ENCODE measurements around the gene VTI1A.
"Not testable (repeated sequence)": the region's sequence is repeated elsewhere in the genome, so short reads cannot be mapped to it uniquely, and the experiment has no call there.

The VTI1A gene

DNA sequence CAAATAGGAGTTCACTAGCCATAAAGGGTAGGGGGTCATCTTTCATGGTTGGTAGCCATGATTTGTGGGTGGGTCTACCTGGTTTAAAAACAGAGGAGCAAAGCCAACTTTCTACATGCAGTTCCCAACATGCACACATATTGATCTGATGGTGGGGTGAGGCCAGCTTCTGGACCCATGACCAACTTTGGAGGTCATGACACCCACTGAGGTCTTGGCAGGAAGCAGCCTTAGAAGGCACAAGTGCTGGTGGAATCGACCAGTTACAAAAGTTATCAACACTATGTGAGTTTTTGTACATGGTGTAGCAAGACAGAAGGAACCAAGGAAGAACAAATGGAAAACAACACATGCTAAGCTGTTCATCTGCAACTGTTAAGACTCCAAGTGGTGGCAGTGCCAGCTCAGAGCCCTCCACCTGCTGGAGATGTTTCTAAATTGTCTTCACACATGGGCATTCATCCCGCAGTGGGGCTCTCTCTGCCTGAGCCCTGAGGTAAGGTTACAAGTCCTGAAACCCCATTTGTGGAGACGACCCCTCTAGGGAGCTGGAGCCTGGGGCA lies 401.9 kb downstream of the VTI1A start:
- DNase-seq (ENCODE audit: low spot score) = no peak
- FAIRE-seq = no peak

DNA sequence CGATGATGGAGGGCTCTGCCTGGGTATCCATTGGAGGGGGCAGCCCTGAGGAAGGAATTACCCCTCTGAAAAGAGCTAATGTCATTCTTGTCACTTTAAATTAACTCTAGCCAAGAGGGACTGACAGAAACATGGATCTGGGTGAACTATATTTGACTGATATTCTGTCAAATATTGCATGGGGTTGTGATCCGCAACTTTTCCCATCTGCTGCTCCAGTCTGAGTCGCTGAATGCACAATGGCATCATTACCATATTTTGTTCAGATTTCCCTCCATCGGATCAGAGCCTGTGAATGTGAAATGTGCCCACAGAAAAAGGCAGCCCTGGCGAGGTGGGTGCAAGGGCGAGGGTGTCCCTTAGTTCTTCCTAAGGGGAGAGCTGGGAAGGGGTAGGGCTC lies 402.5 kb downstream of the VTI1A start:
- DNase-seq (ENCODE audit: low spot score) (no peak), FAIRE-seq (no peak)

DNA sequence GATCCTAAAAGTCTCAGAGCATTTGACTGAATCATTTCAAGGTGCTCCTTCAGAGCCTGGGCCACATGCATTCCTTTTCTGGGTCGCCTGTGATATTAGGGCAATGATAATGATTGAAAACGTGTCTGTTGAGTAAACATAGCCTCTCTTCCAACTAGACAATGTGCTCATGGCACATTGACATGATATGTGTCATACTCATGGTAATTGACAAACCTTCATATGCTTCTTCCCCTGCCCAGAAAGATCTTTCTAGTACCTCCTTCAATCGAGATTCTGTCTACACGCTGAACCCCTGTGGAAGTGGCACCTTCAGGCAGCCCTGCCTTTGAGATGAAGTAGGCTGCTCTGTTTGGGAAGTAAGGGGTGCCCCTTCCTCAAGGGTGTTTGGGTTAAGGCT lies 404.2 kb downstream of the VTI1A start:
- FAIRE-seq (no peak), DNase-seq (ENCODE audit: low spot score) (no peak)

DNA sequence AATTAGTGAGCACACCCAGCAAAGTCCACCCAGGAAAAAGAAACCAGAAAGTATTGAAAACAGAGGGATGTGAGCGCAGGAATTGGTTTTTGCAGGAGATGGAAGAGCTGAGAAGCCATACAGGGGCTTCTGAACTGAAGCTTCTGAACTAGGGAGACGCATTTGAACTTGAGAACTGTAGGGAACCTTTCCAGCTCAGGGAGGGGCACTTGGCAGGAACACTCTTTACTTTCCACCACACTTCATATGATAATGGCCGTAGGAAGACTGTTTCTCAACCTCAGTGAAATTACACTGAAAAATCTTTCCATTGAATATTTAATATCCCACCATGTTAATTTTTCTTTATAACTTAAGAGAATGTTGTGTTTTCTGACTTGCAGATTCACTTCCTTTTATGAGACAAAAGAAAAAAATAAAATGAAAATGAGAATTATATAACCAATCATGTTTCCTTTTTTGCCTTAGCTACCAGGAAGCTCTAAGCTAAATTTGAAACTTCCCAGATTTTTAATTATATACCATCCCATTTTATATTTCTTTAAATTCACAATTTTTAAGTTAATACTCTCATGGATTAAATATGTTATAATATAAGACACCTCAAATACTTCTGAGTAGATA lies 404.7 kb downstream of the VTI1A start:
- DNase-seq (ENCODE audit: low spot score) (no peak), FAIRE-seq (no peak)

DNA sequence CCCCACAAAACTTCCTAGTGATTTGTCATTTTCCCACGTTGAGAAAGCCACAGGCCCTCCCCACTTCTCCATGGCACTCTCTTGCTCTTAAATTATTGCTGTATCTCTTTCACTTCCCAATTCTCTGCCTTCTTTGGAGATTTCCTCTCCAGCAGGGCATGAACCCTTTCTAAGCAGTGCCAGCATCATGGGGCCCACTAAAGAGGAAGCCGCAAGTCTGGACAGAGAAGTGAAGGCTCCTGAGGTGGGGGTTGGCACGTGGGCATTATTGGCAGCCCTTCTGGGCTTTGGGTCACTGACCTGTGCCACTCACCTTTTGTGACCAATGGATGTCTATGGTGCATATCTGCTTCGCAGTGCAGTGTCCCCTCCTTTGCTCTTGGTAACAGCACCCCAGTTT lies 405.3 kb downstream of the VTI1A start:
- DNase-seq (ENCODE audit: low spot score) = no peak
- no peak for FAIRE-seq

DNA sequence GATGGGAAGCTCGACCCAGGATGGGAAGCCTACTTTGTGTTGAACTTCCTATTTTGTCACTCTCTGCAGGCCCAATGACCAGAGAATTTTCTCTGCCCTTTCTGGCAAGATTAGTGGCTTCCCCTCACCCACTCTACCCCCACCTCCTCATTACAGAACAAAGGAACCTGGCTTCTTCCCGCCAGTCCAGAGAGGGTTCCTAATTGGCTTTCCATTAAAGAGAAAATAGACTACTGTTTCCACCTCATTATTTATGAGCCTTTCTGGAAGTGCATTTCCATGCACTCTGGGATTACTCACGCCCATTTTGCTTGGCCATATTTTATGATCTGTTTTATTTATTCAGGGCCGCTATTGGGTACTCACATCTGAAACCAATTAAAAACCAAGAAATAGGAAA lies 408.1 kb downstream of the VTI1A start:
- DNase-seq (ENCODE audit: low spot score) (no peak), FAIRE-seq (no peak)

DNA sequence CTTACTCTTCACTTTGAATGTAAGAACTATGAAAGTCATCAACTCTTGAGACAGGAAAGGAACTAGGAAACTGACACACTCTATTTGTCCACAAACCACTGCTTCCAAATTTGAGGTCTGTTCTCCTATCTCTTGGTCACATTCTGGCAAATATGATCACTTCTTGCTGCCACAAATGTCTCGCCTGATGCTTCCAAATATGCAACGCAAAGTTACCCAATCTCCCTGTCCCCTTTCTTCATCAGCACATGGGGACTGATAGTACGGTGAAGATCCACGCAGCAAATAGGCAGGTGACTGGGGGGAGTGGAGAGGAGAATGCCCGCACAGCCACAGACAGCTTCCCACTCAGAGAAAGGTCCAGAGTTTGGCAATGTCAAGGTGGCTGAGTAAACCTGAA lies 410.5 kb downstream of the VTI1A start:
- FAIRE-seq (no peak), DNase-seq (ENCODE audit: low spot score) (no peak)

DNA sequence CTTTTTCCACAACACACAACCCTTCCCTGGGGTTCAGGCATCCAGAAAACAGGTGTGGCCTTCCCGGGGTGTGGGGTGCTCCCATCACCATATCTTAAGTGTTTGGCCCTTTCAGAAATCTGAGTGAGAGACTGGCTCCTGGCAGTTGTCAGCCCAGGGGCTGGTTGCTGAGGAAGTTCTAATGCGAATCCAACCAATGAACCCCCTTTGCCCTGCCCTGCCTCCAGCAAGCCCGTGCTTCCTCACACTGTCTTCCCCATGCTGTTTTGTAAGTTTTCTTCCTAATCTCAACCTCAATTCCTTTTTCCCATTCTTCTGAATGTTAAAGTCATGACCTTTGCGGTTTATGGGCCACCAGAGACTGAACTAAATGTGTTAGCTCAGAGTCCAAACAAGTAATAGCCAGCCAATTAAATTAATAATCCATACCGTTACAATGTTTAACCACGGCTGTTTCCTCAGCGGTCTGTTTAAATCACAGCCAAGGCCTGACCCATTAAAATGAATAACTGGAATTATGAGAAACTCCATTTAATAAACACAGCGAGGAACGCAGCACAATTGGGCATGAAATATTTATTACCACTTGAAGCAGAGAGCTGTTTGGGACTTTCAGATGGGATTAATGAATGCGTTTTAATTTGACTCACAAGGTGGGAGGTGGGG lies 412.1 kb downstream of the VTI1A start:
- FAIRE-seq (no peak), DNase-seq (ENCODE audit: low spot score) (no peak)

DNA sequence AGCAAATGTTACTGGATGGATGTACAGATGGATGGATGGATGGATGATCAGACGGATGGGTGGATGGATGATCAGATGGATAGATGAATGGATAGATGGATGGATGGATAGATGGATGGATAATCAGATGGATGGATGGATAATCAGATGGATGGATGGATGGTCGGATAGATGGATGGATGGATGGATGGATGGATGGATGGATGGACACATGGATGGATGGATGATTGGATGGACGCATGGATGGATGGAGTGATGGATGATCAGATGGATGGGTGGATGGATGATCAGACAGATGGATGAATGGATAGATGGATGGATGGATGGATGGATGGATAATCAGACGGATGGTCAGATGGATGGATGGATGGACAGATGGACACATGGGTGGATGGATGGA lies 412.8 kb downstream of the VTI1A start:
- no peak for FAIRE-seq
- no peak for DNase-seq (ENCODE audit: low spot score)

DNA sequence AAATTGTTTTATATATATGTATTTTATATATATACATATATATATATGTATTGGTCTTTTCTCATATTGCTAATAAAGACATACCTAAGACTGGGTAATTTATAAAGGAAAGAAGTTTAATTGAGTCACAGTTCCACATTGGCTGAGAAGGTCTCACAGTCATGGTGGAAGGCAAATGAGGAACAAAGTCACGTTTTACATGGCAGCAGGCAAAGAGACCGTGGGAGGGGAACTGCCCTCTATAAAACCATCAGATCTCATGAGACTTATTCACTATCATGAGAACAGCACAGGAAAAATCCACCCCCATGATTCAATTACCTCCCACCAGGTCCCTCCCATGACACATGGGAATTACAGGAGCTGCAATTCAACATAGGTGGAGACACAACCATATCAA lies 416.4 kb downstream of the VTI1A start:
- FAIRE-seq; DNase-seq (ENCODE audit: low spot score): not testable (repeated sequence)
